HG03097 (cell line): ENCODE results near the gene HIVEP3.

Experiments used
- ATAC-seq: cut with Tn5 transposase; IDR thresholded peaks from one replicate; pipeline ENCODE4 v1.9.1; 2021; ENCODE audit not compliant: unreplicated experiment, low FRiP score

HIVEP3 gene

GRCh38 chr1:41532206-41532975, 386.3 kb downstream of the HIVEP3 start:
- no peak for ATAC-seq

GRCh38 chr1:41530411-41530810, 388.3 kb downstream of the HIVEP3 start:
- ATAC-seq: no peak

- ATAC-seq: no peak
Measured at GRCh38 chr1:41529621-41530395, 388.9 kb downstream of the HIVEP3 start.

- ATAC-seq: no peak
Measured at GRCh38 chr1:41528726-41529605, 389.8 kb downstream of the HIVEP3 start.

GRCh38 chr1:41528106-41528505, 390.6 kb downstream of the HIVEP3 start:
- no peak for ATAC-seq

- no peak for ATAC-seq
Measured at GRCh38 chr1:41526956-41527561, 391.7 kb downstream of the HIVEP3 start.

- ATAC-seq: no peak
Measured at GRCh38 chr1:41525891-41526587, 392.7 kb downstream of the HIVEP3 start.

- no peak for ATAC-seq
Measured at GRCh38 chr1:41524676-41525675, 393.7 kb downstream of the HIVEP3 start.

- ATAC-seq: no peak
Measured at GRCh38 chr1:41523949-41524675, 394.6 kb downstream of the HIVEP3 start.

- no peak for ATAC-seq
Measured at GRCh38 chr1:41523071-41523470, 395.7 kb downstream of the HIVEP3 start.

- no peak for ATAC-seq
Measured at GRCh38 chr1:41521766-41522165, 397.0 kb downstream of the HIVEP3 start.

GRCh38 chr1:41520951-41521752, 397.6 kb downstream of the HIVEP3 start:
- no peak for ATAC-seq

GRCh38 chr1:41519667-41520066, 399.1 kb downstream of the HIVEP3 start:
- no peak for ATAC-seq

GRCh38 chr1:41518471-41518870, 400.3 kb downstream of the HIVEP3 start:
- no peak for ATAC-seq

GRCh38 chr1:41517062-41517438, 401.7 kb downstream of the HIVEP3 start:
- no peak for ATAC-seq

GRCh38 chr1:41516168-41517061, 402.3 kb downstream of the HIVEP3 start:
- peak; percentile 66 for ATAC-seq
